K562 (cell line): ENCODE measurements around the gene FYB1. TPM values are rescaled to one million over a fixed set of nuclear protein-coding genes. Genes with fewer than 3 reads are reported as not detected.

Experiments used
- ATAC-seq: fragments of 200-7000 bp; cut with Tn5 transposase; 3 replicates; pipeline ENCODE4 v1.9.1; 2020; ENCODE audit warnings: moderate library complexity
- BruUV-seq: library from RNA; stranded (reverse); fragments of 400-500 nt; replicated peaks from 2 replicates; lab custom pipeline; 2021; lab: Mats Ljungman, UMichigan
- CTCF ChIA-PET: fragments of 300-600 bp; formaldehyde crosslinking; extraction: SDS; loops from one replicate; lab custom pipeline; 2021; ENCODE audit warnings: low intra/inter-chr PET ratio; lab: Yijun Ruan, JAX
- POLR2A ChIA-PET: fragments of 300-600, 350-650 bp; sonication (Branson Sonifier 250); formaldehyde crosslinking; extraction: SDS; loops from one replicate; lab custom pipeline; 2021; ENCODE audit warnings: antibody characterized with exemption, inconsistent platforms; lab: Yijun Ruan, JAX
- DNase-seq, 4 experiments: peaks; one replicate each; pipeline versions ENCODE4 v3.0.0 to v3.0.0-alpha.2; 2011 to 2018; ENCODE audit warnings: low spot score in 3 of 4, mixed read lengths in 3 of 4; ENCODE audit errors: extremely low read depth in 1 of 4
- FAIRE-seq: peaks from 2 replicates; lab custom pipeline; 2011; peaks lifted over from hg19 to GRCh38; lab: Jason Lieb, UNC
- H2AFZ ChIP-seq: 2 replicates; pipeline ENCODE4 v1.6.0; 2011; ENCODE audit warnings: low read depth, low read length, control low read depth, inconsistent platforms
- H3K27ac ChIP-seq: fragments of 200-600 bp; 3 replicates; pipeline ENCODE4 v1.8.0; 2011; ENCODE audit warnings: low read depth, mild to moderate bottlenecking, control low read depth, inconsistent platforms, low read length, moderate library complexity, mixed read lengths; ENCODE audit errors: extremely low read depth
- H3K27me3 ChIP-seq, 2 experiments: fragments of 300-600 bp in 1 of 2; 2 replicates in 1 of 2; 3 replicates in 1 of 2; pipeline versions ENCODE4 v1.6.0 to v1.8.0; 2011; ENCODE audit warnings: inconsistent platforms in 2 of 2, low read length in 2 of 2, mild to moderate bottlenecking in 1 of 2, mixed read lengths in 1 of 2, moderate library complexity in 1 of 2; ENCODE audit not compliant: control insufficient read depth in 2 of 2, insufficient read depth in 2 of 2
- H3K36me3 ChIP-seq: fragments of 300-600 bp; 3 replicates; pipeline ENCODE4 v1.8.0; 2011; ENCODE audit warnings: mild to moderate bottlenecking, low read length, inconsistent platforms; ENCODE audit not compliant: control insufficient read depth, insufficient read depth
- H3K4me1 ChIP-seq, 2 experiments: fragments of 200-600 bp in 1 of 2; replicated peaks in 1 of 2; 2 replicates in 1 of 2; 3 replicates in 1 of 2; pipeline versions ENCODE4 v1.5.1 to v1.8.0; 2011; ENCODE audit warnings: inconsistent platforms in 2 of 2, low read length in 2 of 2, mild to moderate bottlenecking in 1 of 2, mixed read lengths in 1 of 2, moderate library complexity in 1 of 2; ENCODE audit not compliant: control insufficient read depth in 2 of 2, insufficient read depth in 2 of 2
- H3K4me2 ChIP-seq: 2 replicates; pipeline ENCODE4 v1.6.1; 2011; ENCODE audit warnings: low read length, control low read depth, inconsistent platforms, mixed read lengths; ENCODE audit not compliant: insufficient read depth
- H3K4me3 ChIP-seq: fragments of 200-600 bp; sonication (generic), shearing (Covaris generic); 2 replicates; pipeline ENCODE4 v1.5.1; 2016; ENCODE audit warnings: control low read depth, inconsistent platforms
- H3K79me2 ChIP-seq: fragments of 200-600 bp; 3 replicates; pipeline ENCODE4 v1.8.0; 2011; ENCODE audit warnings: low read length, inconsistent platforms; ENCODE audit not compliant: control insufficient read depth, insufficient read depth
- H3K9ac ChIP-seq, 2 experiments: 2 replicates each; pipeline versions ENCODE4 v1.6.0 to v1.6.1; 2011; ENCODE audit warnings: low read depth in 2 of 2, low read length in 2 of 2, control low read depth in 1 of 2, inconsistent platforms in 1 of 2, mild to moderate bottlenecking in 1 of 2, mixed read lengths in 1 of 2; ENCODE audit not compliant: insufficient read depth in 1 of 2
- H3K9me1 ChIP-seq: one replicate; pipeline ENCODE4 v1.6.0; 2011; ENCODE audit warnings: inconsistent platforms, mild to moderate bottlenecking, low read length, moderate library complexity; ENCODE audit not compliant: control insufficient read depth, insufficient read depth
- H3K9me3 ChIP-seq: replicated peaks from 2 replicates; pipeline ENCODE4 v1.5.1; 2011; ENCODE audit warnings: low read depth, low read length, inconsistent platforms; ENCODE audit not compliant: control insufficient read depth, insufficient read depth
- H4K20me1 ChIP-seq: replicated peaks from 2 replicates; pipeline ENCODE4 v1.6.1; 2011; ENCODE audit warnings: low read length, inconsistent platforms, mixed read lengths; ENCODE audit not compliant: control insufficient read depth, insufficient read depth
- ARID1B ChIP-seq: fragments of 450-650 bp; IDR thresholded peaks from 2 replicates; pipeline ENCODE4 v1.6.1; 2016; ENCODE audit warnings: antibody characterized with exemption, mild to moderate bottlenecking, inconsistent platforms
- EP400 ChIP-seq: fragments of 450-650 bp; IDR thresholded peaks from 2 replicates; pipeline ENCODE4 v1.6.1; 2017; ENCODE audit warnings: antibody characterized with exemption, mild to moderate bottlenecking, moderate library complexity
- NCOA6 ChIP-seq: fragments of 450-650 bp; IDR thresholded peaks from 2 replicates; pipeline ENCODE4 v1.6.1; 2017; ENCODE audit warnings: mild to moderate bottlenecking
- NUFIP1 ChIP-seq: fragments of 450-650 bp; IDR thresholded peaks from 2 replicates; pipeline ENCODE4 v1.6.1; 2018; ENCODE audit not compliant: partially characterized antibody
- SIN3B ChIP-seq: fragments of 450-650 bp; IDR thresholded peaks from 2 replicates; pipeline ENCODE4 v1.6.1; 2017; ENCODE audit warnings: low read depth, mild to moderate bottlenecking, moderate library complexity
- SPI1 ChIP-seq: IDR thresholded peaks from 2 replicates; pipeline ENCODE4 v1.6.1; 2011; ENCODE audit warnings: low read depth, low read length, control low read depth, borderline replicate concordance
- SREBF1 ChIP-seq: fragments of 150-350 bp; IDR thresholded peaks from 2 replicates; pipeline ENCODE4 v1.6.1; 2014; ENCODE audit warnings: antibody characterized with exemption, low read depth, low read length, borderline replicate concordance
- U2AF1 ChIP-seq: fragments of 200-400 bp; formaldehyde crosslinking; optimal IDR thresholded peaks from 2 replicates; pipeline ENCODE3; 2017; ENCODE audit warnings: mild to moderate bottlenecking, low read depth, low read length, moderate library complexity
- ZNF444 ChIP-seq: fragments of 250-450 bp; sonication (Bioruptor Pico); IDR thresholded peaks from 2 replicates; pipeline ENCODE4 v1.4.0; 2020; ENCODE audit warnings: mild to moderate bottlenecking, moderate library complexity
- ZNF75A ChIP-seq: fragments of 450-650 bp; formaldehyde crosslinking; IDR thresholded peaks from 2 replicates; pipeline ENCODE4 v1.4.0; 2020; ENCODE audit warnings: mild to moderate bottlenecking
- WGBS: fragments of 100-300 bp; shearing (Covaris generic); methylation state at CpG from one replicate; pipeline ENCODE4 v1.1.6; 2016; ENCODE audit warnings: low coverage, mixed read lengths; ENCODE audit not compliant: insufficient coverage; ENCODE audit errors: missing lambda C conversion rate; 5-methylcytosine and 5-hydroxymethylcytosine counted together
- in situ Hi-C: fragments of 300-500 bp; cut with MboI; formaldehyde crosslinking; loops from 4 replicates; pipeline ENCODE4 v1.15.0; 2018; ENCODE audit warnings: inconsistent platforms, mixed read lengths
- intact Hi-C: fragments of 100-400 bp; cut with micrococcal nuclease; formaldehyde crosslinking; loops from 2 replicates; pipeline ENCODE4 v1.14.2; 2022
- polyA plus RNA-seq, 8 experiments: library from polyadenylated mRNA; depleted of rRNA in 4 of 8; stranded (reverse) in 5 of 8; unstranded in 3 of 8; fragments of >200 nt; fragmentation: Nextera tagmentation in 2 of 8; fragmentation: Illumina TruSeq in 1 of 8; extraction: Ambion mirVana in 2 of 8; extraction: Trizol in 1 of 8; gene quantifications; 2 replicates each; pipeline versions ENCODE4 v1.2.1 to v1.2.3, GENCODE V29; 2011 to 2014; ENCODE audit warnings: inconsistent platforms in 1 of 8, missing spikeins in 1 of 8
- total RNA-seq, 7 experiments: library from RNA; depleted of rRNA in 6 of 7; stranded (reverse); fragments of >200 nt in 6 of 7; fragmentation: Illumina TruSeq in 2 of 7; extraction: Trizol in 2 of 7; gene quantifications; 2 replicates each; pipeline versions ENCODE4 v1.2.1 to v1.2.3, GENCODE V29; 2011 to 2021; ENCODE audit warnings: low replicate concordance in 1 of 7
- TF ChIP-seq, protein P1 (sequence below): sonication (generic); formaldehyde crosslinking; IDR thresholded peaks from 2 replicates; pipeline ENCODE4 v1.8.0; 2022; ENCODE audit warnings: missing genetic modification reagents, mild to moderate bottlenecking, borderline replicate concordance
- TF ChIP-seq, protein P2 (sequence below): sonication (generic); formaldehyde crosslinking; IDR thresholded peaks from 2 replicates; pipeline ENCODE4 v1.8.0; 2022; ENCODE audit warnings: mild to moderate bottlenecking, low read depth, missing genetic modification reagents

FYB1 gene
- total and polyA plus RNA-seq, 9 of the 15 experiments (the other 6 are each of a cell fraction or from before 2014, with no cell fraction given) = 4.7 to 31.5 (median 9.7) TPM

DNA sequence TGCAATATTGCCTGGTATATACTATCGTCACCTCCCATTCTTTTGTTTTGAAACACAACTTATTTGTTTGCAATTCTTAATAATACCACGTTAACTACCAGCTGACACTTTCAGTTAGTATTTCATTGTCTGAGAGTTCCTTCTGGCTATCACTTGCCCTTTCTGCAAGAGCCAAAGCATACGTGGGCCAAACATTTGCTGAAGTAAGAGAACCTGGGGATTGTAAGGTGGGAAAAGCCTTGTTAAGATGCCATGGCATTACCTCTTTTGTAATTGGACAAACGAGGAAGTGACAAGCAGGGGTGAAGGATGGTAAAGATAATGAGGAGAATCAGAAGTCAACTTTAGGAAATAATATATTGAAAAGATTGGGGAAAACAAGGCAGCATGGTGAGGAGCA lies 47.7 kb downstream of the FYB1 start:
- H3K36me3 ChIP-seq = no peaks in the 10 kb centered on the region
- WGBS = 50% methylated on average over 4 of the region's 4 CpGs
- BruUV-seq = no TSS peak
- H4K20me1 ChIP-seq = no peaks in the 10 kb centered on the region
- in situ Hi-C loops (no loop called here), intact Hi-C loops (no loop called here)
- ChIA-PET CTCF (no interaction called here), POLR2A (no interaction called here)
- no peak for TF ChIP-seq ARID1B
- no peak for TF ChIP-seq SIN3B
- no peak for TF ChIP-seq SREBF1
- peak; percentile 53; the same call in 1 of the 2 replicates for TF ChIP-seq ZNF75A (CRISPR knock-in tag)
- TF ChIP-seq SPI1 = peak; percentile 88
- no peaks in the 10 kb centered on the region for H3K9me1 ChIP-seq
- no peak for ATAC-seq
- no peak for FAIRE-seq
- H3K27ac ChIP-seq = no peak overlapping the region
- no peak overlapping the region for H2AFZ ChIP-seq
- peaks cover 7 to 39% of the 10 kb centered on the region in 2 experiments for H3K4me1 ChIP-seq
- H3K4me2 ChIP-seq = no peak overlapping the region
- no peak for DNase-seq
- no peaks in the 10 kb centered on the region for H3K27me3 ChIP-seq
- no peak overlapping the region for H3K4me3 ChIP-seq
- H3K79me2 ChIP-seq = no peaks in the 10 kb centered on the region; the same call in 2 of the 3 replicates
- H3K9ac ChIP-seq = no peak overlapping the region
- H3K9me3 ChIP-seq = no peaks in the 10 kb centered on the region

DNA sequence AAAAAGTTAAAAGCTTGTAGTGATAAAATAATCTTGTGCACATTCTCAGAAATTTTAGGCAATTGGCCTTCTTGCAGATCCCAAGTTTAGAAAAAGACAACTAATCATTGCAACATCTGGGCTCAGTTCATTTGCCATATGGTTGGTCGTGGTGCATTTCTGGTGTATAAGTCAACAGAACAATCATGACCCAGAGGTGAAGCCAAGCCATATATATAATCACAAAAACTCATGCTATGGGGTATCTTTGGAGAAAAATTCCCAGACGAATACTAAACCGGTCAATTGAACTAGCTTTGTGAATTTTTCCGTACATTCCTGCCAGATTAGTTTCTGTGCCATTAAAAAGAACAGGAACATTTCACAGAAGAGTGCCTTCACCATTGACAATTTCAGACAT lies 50.3 kb downstream of the FYB1 start:
- ATAC-seq = no peak
- Histone ChIP-seq H3K9ac (no peak overlapping the region), H3K4me2 (no peak overlapping the region), H3K9me3 (no peaks in the 10 kb centered on the region; the same call in 1 of the 2 replicates), H3K36me3 (no peaks in the 10 kb centered on the region), H4K20me1 (no peaks in the 10 kb centered on the region), H3K27me3 (no peaks in the 10 kb centered on the region), H3K4me1 (peaks cover 0 to 30% of the 10 kb centered on the region in 2 experiments; a peak in 4 of 5 replicates), H3K79me2 (no peaks in the 10 kb centered on the region), H3K27ac (no peak overlapping the region), H3K9me1 (no peaks in the 10 kb centered on the region), H2AFZ (0 out of 2 replicates have a peak overlapping the region, but pooled peaks have one; percentile 17), H3K4me3 (no peak overlapping the region)
- no peak for DNase-seq
- no TSS peak for BruUV-seq
- intact Hi-C loops (no loop called here), in situ Hi-C loops (no loop called here)
- CTCF ChIA-PET = no interaction called here
- 74% methylated on average over 4 of the region's 4 CpGs for WGBS
- POLR2A ChIA-PET = interaction anchor here (1.0 to 1.2 kb wide), 2 partner anchors 14 to 106 kb away, joined by 3 to 4 read pairs; no protein-coding TSS in a partner anchor
- peak; percentile 26 for FAIRE-seq
- TF ChIP-seq, protein P1, sequence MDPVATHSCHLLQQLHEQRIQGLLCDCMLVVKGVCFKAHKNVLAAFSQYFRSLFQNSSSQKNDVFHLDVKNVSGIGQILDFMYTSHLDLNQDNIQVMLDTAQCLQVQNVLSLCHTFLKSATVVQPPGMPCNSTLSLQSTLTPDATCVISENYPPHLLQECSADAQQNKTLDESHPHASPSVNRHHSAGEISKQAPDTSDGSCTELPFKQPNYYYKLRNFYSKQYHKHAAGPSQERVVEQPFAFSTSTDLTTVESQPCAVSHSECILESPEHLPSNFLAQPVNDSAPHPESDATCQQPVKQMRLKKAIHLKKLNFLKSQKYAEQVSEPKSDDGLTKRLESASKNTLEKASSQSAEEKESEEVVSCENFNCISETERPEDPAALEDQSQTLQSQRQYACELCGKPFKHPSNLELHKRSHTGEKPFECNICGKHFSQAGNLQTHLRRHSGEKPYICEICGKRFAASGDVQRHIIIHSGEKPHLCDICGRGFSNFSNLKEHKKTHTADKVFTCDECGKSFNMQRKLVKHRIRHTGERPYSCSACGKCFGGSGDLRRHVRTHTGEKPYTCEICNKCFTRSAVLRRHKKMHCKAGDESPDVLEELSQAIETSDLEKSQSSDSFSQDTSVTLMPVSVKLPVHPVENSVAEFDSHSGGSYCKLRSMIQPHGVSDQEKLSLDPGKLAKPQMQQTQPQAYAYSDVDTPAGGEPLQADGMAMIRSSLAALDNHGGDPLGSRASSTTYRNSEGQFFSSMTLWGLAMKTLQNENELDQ (CRISPR knock-in tag) = no peak
- no peak for TF ChIP-seq U2AF1
- no peak for TF ChIP-seq NUFIP1
- TF ChIP-seq ZNF444 (CRISPR knock-in tag) = no peak
- no peak for TF ChIP-seq EP400
- TF ChIP-seq, protein P2, sequence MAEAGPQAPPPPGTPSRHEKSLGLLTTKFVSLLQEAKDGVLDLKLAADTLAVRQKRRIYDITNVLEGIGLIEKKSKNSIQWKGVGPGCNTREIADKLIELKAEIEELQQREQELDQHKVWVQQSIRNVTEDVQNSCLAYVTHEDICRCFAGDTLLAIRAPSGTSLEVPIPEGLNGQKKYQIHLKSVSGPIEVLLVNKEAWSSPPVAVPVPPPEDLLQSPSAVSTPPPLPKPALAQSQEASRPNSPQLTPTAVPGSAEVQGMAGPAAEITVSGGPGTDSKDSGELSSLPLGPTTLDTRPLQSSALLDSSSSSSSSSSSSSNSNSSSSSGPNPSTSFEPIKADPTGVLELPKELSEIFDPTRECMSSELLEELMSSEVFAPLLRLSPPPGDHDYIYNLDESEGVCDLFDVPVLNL = no peak
- no peak for TF ChIP-seq NCOA6
